H1 (cell line): ENCODE measurements around the gene TMEM127. TPM values are rescaled to one million over a fixed set of nuclear protein-coding genes. Genes with fewer than 3 reads are reported as not detected.

ENCODE experiments used
- CTCF ChIA-PET: fragments of 300-600 bp; sonication (Branson Sonifier 250); formaldehyde crosslinking; loops from one replicate; lab custom pipeline; 2021; ENCODE audit not compliant: partially characterized antibody; lab: Charles Lee
- POLR2A ChIA-PET: fragments of 300-600 bp; sonication (Branson Sonifier 250); formaldehyde crosslinking; loops from one replicate; lab custom pipeline; 2021; ENCODE audit warnings: inconsistent platforms; ENCODE audit not compliant: partially characterized antibody; lab: Charles Lee
- DNase-seq, 2 experiments: peaks; one replicate each; pipeline versions ENCODE4 v3.0.0 to v3.0.0-alpha.2; 2010 to 2022; ENCODE audit warnings: low spot score in 2 of 2, low read depth in 1 of 2, mixed read lengths in 1 of 2
- FAIRE-seq: peaks from 2 replicates; lab custom pipeline; 2011; peaks lifted over from hg19 to GRCh38; lab: Jason Lieb, UNC
- H2AFZ ChIP-seq: 2 replicates; pipeline ENCODE4 v1.8.1; 2012; ENCODE audit warnings: low read length, inconsistent platforms
- H2AK5ac ChIP-seq: 2 replicates; pipeline ENCODE4 v1.6.1; 2013; ENCODE audit warnings: low read depth, low read length
- H2BK120ac ChIP-seq: replicated peaks from 2 replicates; pipeline ENCODE3; 2013; ENCODE audit warnings: low read depth, low read length, inconsistent platforms
- H2BK12ac ChIP-seq: 2 replicates; pipeline ENCODE4 v1.6.1; 2013; ENCODE audit warnings: low read depth, low read length
- H2BK15ac ChIP-seq: 2 replicates; pipeline ENCODE4 v1.6.1; 2013; ENCODE audit warnings: low read length
- H2BK20ac ChIP-seq: 2 replicates; pipeline ENCODE4 v1.6.1; 2013; ENCODE audit warnings: low read length
- H2BK5ac ChIP-seq: 2 replicates; pipeline ENCODE4 v1.6.1; 2013; ENCODE audit warnings: low read depth, low read length
- H3K14ac ChIP-seq: 2 replicates; pipeline ENCODE4 v1.6.1; 2013; ENCODE audit warnings: inconsistent platforms; ENCODE audit not compliant: insufficient read length
- H3K18ac ChIP-seq: 2 replicates; pipeline ENCODE4 v1.6.1; 2013; ENCODE audit warnings: low read length; ENCODE audit errors: extremely low read depth
- H3K23ac ChIP-seq: 2 replicates; pipeline ENCODE4 v1.6.1; 2013; ENCODE audit warnings: inconsistent platforms; ENCODE audit not compliant: insufficient read length
- H3K23me2 ChIP-seq: 2 replicates; pipeline ENCODE4 v1.6.1; 2013; ENCODE audit warnings: low read depth, low read length
- H3K27ac ChIP-seq: 2 replicates; pipeline ENCODE4 v1.6.1; 2011; ENCODE audit warnings: low read depth, low read length, inconsistent platforms
- H3K27me3 ChIP-seq, 4 experiments: replicated peaks in 1 of 4; 1 replicate in 1 of 4; 2 replicates in 3 of 4; pipeline versions ENCODE4 v1.6.1 to v1.8.1; 2011 to 2013; ENCODE audit warnings: low read length in 3 of 4, mild to moderate bottlenecking in 3 of 4, inconsistent platforms in 2 of 4, mixed read lengths in 2 of 4, moderate library complexity in 1 of 4; ENCODE audit not compliant: control insufficient read depth in 3 of 4, insufficient read depth in 3 of 4; ENCODE audit errors: extremely low read depth in 1 of 4
- H3K36me3 ChIP-seq, 4 experiments: 2 replicates each; pipeline versions ENCODE4 v1.6.1 to v1.8.1; 2011 to 2013; ENCODE audit warnings: mild to moderate bottlenecking in 4 of 4, low read length in 3 of 4, moderate library complexity in 2 of 4, control low read depth in 1 of 4, inconsistent platforms in 1 of 4; ENCODE audit not compliant: insufficient read depth in 4 of 4, control insufficient read depth in 2 of 4
- H3K4ac ChIP-seq: replicated peaks from 2 replicates; pipeline ENCODE3; 2013; ENCODE audit warnings: low read length, low read depth, mixed read lengths, inconsistent platforms; ENCODE audit not compliant: insufficient read length
- H3K4me1 ChIP-seq, 4 experiments: replicated peaks in 1 of 4; 1 replicate in 1 of 4; 2 replicates in 3 of 4; pipeline versions ENCODE4 v1.6.1 to v1.8.1; 2011 to 2013; ENCODE audit warnings: low read length in 3 of 4, inconsistent platforms in 2 of 4, mixed read lengths in 1 of 4; ENCODE audit not compliant: insufficient read depth in 4 of 4, control insufficient read depth in 3 of 4
- H3K4me2 ChIP-seq, 2 experiments: 2 replicates each; pipeline versions ENCODE4 v1.6.1 to v1.8.1; 2011 to 2013; ENCODE audit warnings: low read depth in 2 of 2, low read length in 2 of 2, control low read depth in 1 of 2, inconsistent platforms in 1 of 2, mild to moderate bottlenecking in 1 of 2; ENCODE audit not compliant: insufficient read depth in 1 of 2
- H3K4me3 ChIP-seq, 4 experiments: fragments of 200-600, 300-600 bp in 1 of 4; sonication (generic), shearing (Covaris generic), sonication (Bioruptor Twin) in 1 of 4; 2 replicates each; pipeline versions ENCODE4 v1.5.1 to v1.8.1; 2011 to 2016; ENCODE audit warnings: low read length in 4 of 4, low read depth in 3 of 4, control low read depth in 2 of 4, inconsistent platforms in 2 of 4, mild to moderate bottlenecking in 2 of 4, mixed read lengths in 1 of 4, moderate library complexity in 1 of 4; ENCODE audit not compliant: insufficient read depth in 2 of 4; ENCODE audit errors: extremely low read depth in 1 of 4
- H3K56ac ChIP-seq: replicated peaks from 2 replicates; pipeline ENCODE3; 2013; ENCODE audit warnings: low read depth, mild to moderate bottlenecking, mixed read lengths, low read length, inconsistent platforms; ENCODE audit not compliant: insufficient read length
- H3K79me1 ChIP-seq: 2 replicates; pipeline ENCODE4 v1.6.1; 2013; ENCODE audit warnings: low read depth, low read length, control low read depth
- H3K79me2 ChIP-seq, 2 experiments: 2 replicates each; pipeline versions ENCODE4 v1.6.1 to v1.8.1; 2012 to 2013; ENCODE audit warnings: low read length in 2 of 2, mild to moderate bottlenecking in 2 of 2, inconsistent platforms in 1 of 2; ENCODE audit not compliant: insufficient read depth in 2 of 2, control insufficient read depth in 1 of 2
- H3K9ac ChIP-seq, 4 experiments: replicated peaks in 1 of 4; 1 replicate in 1 of 4; 2 replicates in 3 of 4; pipeline versions ENCODE4 v1.6.1 to v1.8.1; 2011 to 2013; ENCODE audit warnings: low read depth in 3 of 4, low read length in 3 of 4, control low read depth in 2 of 4, mild to moderate bottlenecking in 2 of 4, moderate library complexity in 2 of 4, inconsistent platforms in 1 of 4; ENCODE audit errors: extremely low read depth in 1 of 4
- H3K9me3 ChIP-seq, 2 experiments: 2 replicates each; pipeline versions ENCODE4 v1.6.1 to v1.8.1; 2012 to 2013; ENCODE audit warnings: mild to moderate bottlenecking in 2 of 2, moderate library complexity in 2 of 2, control low read depth in 1 of 2, inconsistent platforms in 1 of 2, low read depth in 1 of 2, low read length in 1 of 2, mixed read lengths in 1 of 2; ENCODE audit not compliant: insufficient read depth in 2 of 2
- H4K20me1 ChIP-seq, 2 experiments: replicated peaks in 1 of 2; 2 replicates each; pipeline versions ENCODE3 to v1.8.1; 2011 to 2013; ENCODE audit warnings: inconsistent platforms in 2 of 2, low read length in 2 of 2, mild to moderate bottlenecking in 1 of 2; ENCODE audit not compliant: insufficient read depth in 2 of 2, control insufficient read depth in 1 of 2
- H4K5ac ChIP-seq: 2 replicates; pipeline ENCODE4 v1.6.1; 2013; ENCODE audit warnings: low read length, low read depth, mixed read lengths, inconsistent platforms; ENCODE audit not compliant: insufficient read length
- H4K8ac ChIP-seq: 2 replicates; pipeline ENCODE4 v1.8.0; 2013; ENCODE audit warnings: mild to moderate bottlenecking, moderate library complexity, low read length, inconsistent platforms; ENCODE audit not compliant: insufficient read depth; ENCODE audit errors: extremely low read depth
- H4K91ac ChIP-seq: replicated peaks from 2 replicates; pipeline ENCODE3; 2013; ENCODE audit warnings: low read length, mixed read lengths, inconsistent platforms; ENCODE audit not compliant: insufficient read length
- CBX5 ChIP-seq: fragments of 300-800, 300-1000 bp; sonication (generic); IDR thresholded peaks from 2 replicates; pipeline ENCODE4 v1.7.1; 2016; ENCODE audit warnings: antibody characterized with exemption, low read length, low read depth
- CTCF ChIP-seq, 3 experiments: IDR thresholded peaks; 1 replicate in 2 of 3; 2 replicates in 1 of 3; pipeline versions ENCODE4 v1.5.1 to v1.6.1; 2011; ENCODE audit warnings: low read length in 3 of 3, mild to moderate bottlenecking in 3 of 3, inconsistent platforms in 2 of 3, low read depth in 1 of 3, moderate library complexity in 1 of 3; ENCODE audit not compliant: insufficient read depth in 1 of 3; ENCODE audit errors: control extremely low read depth in 1 of 3
- EP300 ChIP-seq, 2 experiments: IDR thresholded peaks; 1 replicate in 1 of 2; 2 replicates in 1 of 2; pipeline ENCODE4 v1.6.1; 2011 to 2012; ENCODE audit warnings: low read depth in 2 of 2, low read length in 2 of 2, mild to moderate bottlenecking in 2 of 2, borderline replicate concordance in 1 of 2, inconsistent platforms in 1 of 2, moderate library complexity in 1 of 2
- HDAC6 ChIP-seq: IDR thresholded peaks from one replicate; pipeline ENCODE4 v1.7.1; 2012; ENCODE audit warnings: low read depth, mild to moderate bottlenecking, inconsistent platforms, low read length, moderate library complexity
- RNF2 ChIP-seq: fragments of 200-900, 300-1000 bp; sonication (generic); IDR thresholded peaks from 2 replicates; pipeline ENCODE4 v1.7.1; 2016; ENCODE audit warnings: borderline replicate concordance, low read depth, mild to moderate bottlenecking, antibody characterized with exemption, low read length; ENCODE audit not compliant: poor library complexity, severe bottlenecking; ENCODE audit errors: missing control alignments
- SAP30 ChIP-seq: fragments of 300-600 bp; sonication (generic); IDR thresholded peaks from 2 replicates; pipeline ENCODE4 v1.7.1; 2012; ENCODE audit warnings: low read length, moderate library complexity, mild to moderate bottlenecking, inconsistent platforms; ENCODE audit not compliant: insufficient read depth, insufficient replicate concordance
- SIN3A ChIP-seq, 2 experiments: IDR thresholded peaks in 1 of 2; conservative IDR thresholded peaks in 1 of 2; 2 replicates each; pipeline ENCODE4 v1.6.1; 2011 to 2012; ENCODE audit warnings: low read length in 2 of 2, improper control_type of control experiment in 1 of 2, low read depth in 1 of 2, mild to moderate bottlenecking in 1 of 2
- WGBS, 2 experiments: shearing (Covaris generic) in 1 of 2; methylation state at CpG; one replicate each; pipeline versions ENCODE4 v1.1.6 to v1.1.7; 2013 to 2015; ENCODE audit warnings: low lambda C conversion rate in 2 of 2, mixed read lengths in 2 of 2, inconsistent platforms in 1 of 2, low coverage in 1 of 2, missing lambda C conversion rate in 1 of 2; ENCODE audit not compliant: insufficient replicate concordance in 2 of 2, insufficient coverage in 1 of 2, insufficient read length in 1 of 2; ENCODE audit errors: extremely low coverage in 1 of 2, missing lambda C conversion rate in 1 of 2; 5-methylcytosine and 5-hydroxymethylcytosine counted together
- polyA plus RNA-seq, 7 experiments: library from polyadenylated mRNA; depleted of rRNA in 3 of 7; stranded (reverse) in 5 of 7; unstranded in 2 of 7; fragments of >200 nt in 5 of 7; fragments of 200-250 nt in 2 of 7; gene quantifications; 1 replicate in 5 of 7; 2 replicates in 1 of 7; 4 replicates in 1 of 7; pipeline versions ENCODE4 v1.2.1 to v1.2.3, GENCODE V29; 2011 to 2013; ENCODE audit warnings: missing spikeins in 2 of 7, mixed read lengths in 2 of 7
- total RNA-seq: library from RNA; stranded (reverse); fragmentation: NEBNext Ultra II Directional; extraction: Animal tissue kit (Norgen Biotek cat#: 25700); gene quantifications from 2 replicates; pipeline ENCODE4 v1.2.1, GENCODE V29; 2021

TMEM127 gene
- total and polyA plus RNA-seq, 2 of the 8 experiments (the other 6 are each of a cell fraction or from before 2014, with no cell fraction given): 25.0 to 41.0 TPM

GRCh38 chr2:96265349-96265839 lies 403 bp downstream of the TMEM127 start:
- Histone ChIP-seq H3K27me3 (no peaks in the 10 kb centered on the region), H3K36me3 (peaks cover 6 to 22% (median 12%) of the 10 kb centered on the region in 4 experiments), H3K23me2 (peaks cover 11% of the 10 kb centered on the region; the same call in 1 of the 2 replicates), H3K4me1 (peaks cover 0 to 13% (median under 1%) of the 10 kb centered on the region in 4 experiments; a peak in 5 of 7 replicates), H2BK15ac (no peak overlapping the region), H3K18ac (no peak overlapping the region; the same call in 1 of the 2 replicates), H2AFZ (peak overlapping the region; percentile 93), H2BK120ac (no peak overlapping the region), H3K14ac (no peak overlapping the region), H3K79me2 (peaks cover 0 to 30% of the 10 kb centered on the region in 2 experiments; a peak in 3 of 4 replicates), H3K23ac (no peak overlapping the region), H4K91ac (no peak overlapping the region), H3K4ac (no peak overlapping the region), H2AK5ac (no peak overlapping the region), H3K9me3 (no peaks in the 10 kb centered on the region), H4K8ac (no peak overlapping the region; the same call in 1 of the 2 replicates), H2BK5ac (no peak overlapping the region; the same call in 1 of the 2 replicates), H4K5ac (peak overlapping the region; percentile 58), H4K20me1 (peaks cover 10 to 26% of the 10 kb centered on the region in 2 experiments), H3K27ac (no peak overlapping the region; the same call in 1 of the 2 replicates), H3K9ac (peak overlapping the region; percentile 38 to 78 (median 52); a peak in 5 of 7 replicates), H3K56ac (peak overlapping the region; percentile 63), H3K4me2 (peak overlapping the region; percentile 90 to 99), H3K79me1 (peaks cover 16% of the 10 kb centered on the region), H2BK12ac (no peak overlapping the region), H3K4me3 (peak overlapping the region; percentile 69 to 89 (median 82)), H2BK20ac (no peak overlapping the region)
- FAIRE-seq: no peak
- DNase-seq: peak in 1 of 2 experiments; percentile 69
- WGBS, 2 experiments: 2% methylated on average over 24 of the region's 49 CpGs; no CpG with 5 or more reads in 1 of the 2 experiments
- CTCF ChIA-PET: interaction anchor here (1.2 kb wide), 1 partner anchor 24 kb away, joined by 5 read pairs; no protein-coding TSS in a partner anchor
- POLR2A ChIA-PET: interaction anchor here (0.6 to 1.2 kb wide), 2 partner anchors 11 to 58 kb away, joined by 3 read pairs; no protein-coding TSS in a partner anchor
- TF ChIP-seq CBX5: no peak
- TF ChIP-seq SAP30: peak; percentile 47
- no peak for TF ChIP-seq EP300 (IDR thresholded peaks at IDR 0.05; ENCODE audit: borderline replicate concordance in 1 of 2, low read depth in 2 of 2, low read length in 2 of 2)
- peak in 1 of 2 experiments; percentile 15; a peak in 1 of 4 replicates for TF ChIP-seq SIN3A (conservative IDR thresholded peaks at IDR 0.05 in 1 of 2, IDR thresholded peaks at IDR 0.05 in 1 of 2; ENCODE audit: low read depth in 1 of 2, low read length in 2 of 2)
- TF ChIP-seq RNF2: no peak
- no peak for TF ChIP-seq CTCF (IDR thresholded peaks at IDR 0.05; ENCODE audit: control extremely low read depth in 1 of 3, insufficient read depth in 1 of 3, low read depth in 1 of 3, low read length in 3 of 3)
- TF ChIP-seq HDAC6: no peak
